ENCODE measurements around the gene ABHD16A.

DNA sequence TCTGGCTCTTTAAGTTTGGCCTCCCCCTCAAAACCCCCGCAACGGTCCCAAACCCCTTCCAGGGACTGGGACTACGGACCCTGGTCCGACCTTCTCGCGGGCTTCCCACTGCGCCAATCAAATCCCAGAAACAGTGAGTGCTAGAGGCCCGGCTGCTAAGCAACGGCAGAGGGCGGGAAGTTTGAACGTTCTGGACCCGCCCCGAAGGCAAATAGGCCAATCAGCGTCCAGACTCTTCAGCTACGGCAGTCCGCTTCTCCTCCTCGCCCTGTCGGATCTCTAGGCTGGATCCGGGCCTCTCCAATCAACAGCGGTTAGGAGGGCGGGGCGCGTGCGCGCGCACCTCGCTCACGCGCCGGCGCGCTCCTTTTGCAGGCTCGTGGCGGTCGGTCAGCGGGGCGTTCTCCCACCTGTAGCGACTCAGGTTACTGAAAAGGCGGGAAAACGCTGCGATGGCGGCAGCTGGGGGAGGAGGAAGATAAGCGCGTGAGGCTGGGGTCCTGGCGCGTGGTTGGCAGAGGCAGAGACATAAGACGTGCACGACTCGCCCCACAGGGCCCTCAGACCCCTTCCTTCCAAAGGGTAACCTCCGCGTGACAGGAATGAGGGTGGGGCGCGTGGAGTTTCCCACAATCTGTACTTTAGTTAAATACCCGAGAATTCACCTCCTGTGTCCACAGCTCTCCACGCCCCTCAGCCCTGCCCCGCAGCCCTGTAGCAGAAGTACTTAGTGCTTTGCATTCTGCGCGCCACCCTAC lies 36.7 kb upstream of the ABHD16A start, which contains the start of gene MSH5:
- TF ChIP-seq, protein P1, sequence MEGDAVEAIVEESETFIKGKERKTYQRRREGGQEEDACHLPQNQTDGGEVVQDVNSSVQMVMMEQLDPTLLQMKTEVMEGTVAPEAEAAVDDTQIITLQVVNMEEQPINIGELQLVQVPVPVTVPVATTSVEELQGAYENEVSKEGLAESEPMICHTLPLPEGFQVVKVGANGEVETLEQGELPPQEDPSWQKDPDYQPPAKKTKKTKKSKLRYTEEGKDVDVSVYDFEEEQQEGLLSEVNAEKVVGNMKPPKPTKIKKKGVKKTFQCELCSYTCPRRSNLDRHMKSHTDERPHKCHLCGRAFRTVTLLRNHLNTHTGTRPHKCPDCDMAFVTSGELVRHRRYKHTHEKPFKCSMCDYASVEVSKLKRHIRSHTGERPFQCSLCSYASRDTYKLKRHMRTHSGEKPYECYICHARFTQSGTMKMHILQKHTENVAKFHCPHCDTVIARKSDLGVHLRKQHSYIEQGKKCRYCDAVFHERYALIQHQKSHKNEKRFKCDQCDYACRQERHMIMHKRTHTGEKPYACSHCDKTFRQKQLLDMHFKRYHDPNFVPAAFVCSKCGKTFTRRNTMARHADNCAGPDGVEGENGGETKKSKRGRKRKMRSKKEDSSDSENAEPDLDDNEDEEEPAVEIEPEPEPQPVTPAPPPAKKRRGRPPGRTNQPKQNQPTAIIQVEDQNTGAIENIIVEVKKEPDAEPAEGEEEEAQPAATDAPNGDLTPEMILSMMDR (IDR thresholded peaks at IDR 0.05) = peak in 1 of 6 experiments; percentile 7
- TF ChIP-seq POLR2A (IDR thresholded peaks at IDR 0.05) = peak; percentile 32 to 61

Data from Peyer's patch (tissue), 4 donors.